Ectodermal cell (in vitro differentiated cells): ENCODE data around the gene POU2F3.
"Not testable (repeated sequence)": the region's sequence is repeated elsewhere in the genome, so short reads cannot be mapped to it uniquely, and the experiment has no call there.

ENCODE experiments used
- H3K27ac ChIP-seq: 2 replicates; pipeline ENCODE4 v1.7.0; 2013; ENCODE audit warnings: mild to moderate bottlenecking, low read depth, low read length; ENCODE audit not compliant: insufficient read depth, poor library complexity, severe bottlenecking
- H3K27me3 ChIP-seq: 2 replicates; pipeline ENCODE4 v1.7.0; 2013; ENCODE audit warnings: mild to moderate bottlenecking, low read length; ENCODE audit not compliant: insufficient read depth, control insufficient read depth, poor library complexity, severe bottlenecking
- H3K36me3 ChIP-seq: one replicate; pipeline ENCODE4 v1.7.0; 2013; ENCODE audit warnings: low read length; ENCODE audit not compliant: control insufficient read depth, insufficient read depth
- H3K4me1 ChIP-seq: one replicate; pipeline ENCODE4 v1.7.0; 2013; ENCODE audit warnings: low read length; ENCODE audit not compliant: control insufficient read depth, insufficient read depth
- H3K4me3 ChIP-seq: 2 replicates; pipeline ENCODE4 v1.7.0; 2013; ENCODE audit warnings: low read depth, low read length, control low read depth; ENCODE audit not compliant: insufficient read depth
- H3K9me3 ChIP-seq: 2 replicates; pipeline ENCODE4 v1.7.0; 2013; ENCODE audit warnings: mild to moderate bottlenecking, low read length, moderate library complexity; ENCODE audit not compliant: control insufficient read depth
- WGBS, 2 experiments: methylation state at CpG; one replicate each; pipeline ENCODE4 v1.1.7; 2013; ENCODE audit warnings: missing lambda C conversion rate in 2 of 2; 5-methylcytosine and 5-hydroxymethylcytosine counted together

Gene POU2F3

GRCh38 chr11:120249279-120250262, 9.6 kb downstream of the POU2F3 start:
- 88 to 93% methylated on average over 8 of the region's 8 CpGs for WGBS, 2 experiments
- H3K27me3 ChIP-seq, result peaks cover 5% of the 10 kb centered on the region

GRCh38 chr11:120253377-120253776, 13.4 kb downstream of the POU2F3 start:
- H3K36me3 ChIP-seq, H3K4me3 ChIP-seq, H3K9me3 ChIP-seq, H3K27ac ChIP-seq: not testable (repeated sequence)
- H3K4me1 ChIP-seq, result peaks cover 12% of the 10 kb centered on the region
- WGBS, 2 experiments, result 94 to 97% methylated on average over 13 of the region's 13 CpGs
- peaks cover 27% of the 10 kb centered on the region for H3K27me3 ChIP-seq

More at GRCh38 chr11:120249279-120250262, 9.6 kb downstream of the POU2F3 start:
- H3K4me1 ChIP-seq, result peaks cover 12% of the 10 kb centered on the region
- H3K27ac ChIP-seq, result no peak overlapping the region
- no peak overlapping the region for H3K4me3 ChIP-seq
- no peaks in the 10 kb centered on the region for H3K36me3 ChIP-seq
- H3K9me3 ChIP-seq, result no peaks in the 10 kb centered on the region

GRCh38 chr11:120254788-120255518, 15.0 kb downstream of the POU2F3 start:
- peaks cover 27% of the 10 kb centered on the region for H3K27me3 ChIP-seq
- peaks cover 7% of the 10 kb centered on the region for H3K4me1 ChIP-seq
- 14 to 16% methylated on average over 13 of the region's 13 CpGs for WGBS, 2 experiments
- no peak overlapping the region for H3K27ac ChIP-seq
- peak overlapping the region; percentile 1 for H3K4me3 ChIP-seq
- H3K36me3 ChIP-seq, result no peaks in the 10 kb centered on the region
- no peaks in the 10 kb centered on the region for H3K9me3 ChIP-seq

GRCh38 chr11:120255519-120255866, 15.6 kb downstream of the POU2F3 start:
- Histone ChIP-seq H3K36me3 (no peaks in the 10 kb centered on the region), H3K9me3 (no peaks in the 10 kb centered on the region), H3K4me3 (peak overlapping the region; percentile 1), H3K27ac (no peak overlapping the region), H3K4me1 (peaks cover 7% of the 10 kb centered on the region), H3K27me3 (peaks cover 27% of the 10 kb centered on the region)
- 16% methylated on average over 9 of the region's 9 CpGs for WGBS, 2 experiments

- H3K4me1 ChIP-seq, result peaks cover 7% of the 10 kb centered on the region
- WGBS, 2 experiments, result 87 to 90% methylated on average over 4 of the region's 4 CpGs
- no peaks in the 10 kb centered on the region for H3K9me3 ChIP-seq
- no peaks in the 10 kb centered on the region for H3K36me3 ChIP-seq
- H3K27me3 ChIP-seq, result peaks cover 27% of the 10 kb centered on the region
- H3K27ac ChIP-seq, result no peak overlapping the region
- no peak overlapping the region for H3K4me3 ChIP-seq
Observed at GRCh38 chr11:120256178-120256577, 16.2 kb downstream of the POU2F3 start.

GRCh38 chr11:120256779-120257178, 16.8 kb downstream of the POU2F3 start:
- H3K4me3 ChIP-seq, result no peak overlapping the region
- H3K9me3 ChIP-seq, result no peaks in the 10 kb centered on the region
- H3K36me3 ChIP-seq, result no peaks in the 10 kb centered on the region
- H3K27ac ChIP-seq, result no peak overlapping the region
- WGBS, 2 experiments, result 100% methylated on average over 1 to 2 of the region's 2 CpGs
- peaks cover 27% of the 10 kb centered on the region for H3K27me3 ChIP-seq
- H3K4me1 ChIP-seq, result peaks cover 7% of the 10 kb centered on the region

GRCh38 chr11:120257346-120257745, 17.4 kb downstream of the POU2F3 start:
- Histone ChIP-seq H3K27ac (no peak overlapping the region), H3K4me1 (peaks cover 7% of the 10 kb centered on the region), H3K27me3 (peaks cover 27% of the 10 kb centered on the region), H3K9me3 (no peaks in the 10 kb centered on the region), H3K4me3 (no peak overlapping the region), H3K36me3 (no peaks in the 10 kb centered on the region)
- 91 to 92% methylated on average over 9 of the region's 9 CpGs for WGBS, 2 experiments

GRCh38 chr11:120258661-120259060, 18.7 kb downstream of the POU2F3 start:
- WGBS, 2 experiments, result 92 to 95% methylated on average over 3 of the region's 3 CpGs
- H3K36me3 ChIP-seq, result no peaks in the 10 kb centered on the region
- peaks cover 7% of the 10 kb centered on the region for H3K4me1 ChIP-seq
- H3K27ac ChIP-seq, result no peak overlapping the region
- no peaks in the 10 kb centered on the region for H3K9me3 ChIP-seq
- no peak overlapping the region for H3K4me3 ChIP-seq
- H3K27me3 ChIP-seq, result peaks cover 27% of the 10 kb centered on the region

- Histone ChIP-seq H3K27me3 (peaks cover 26% of the 10 kb centered on the region), H3K4me3 (no peak overlapping the region), H3K36me3 (no peaks in the 10 kb centered on the region), H3K4me1 (peaks cover 7% of the 10 kb centered on the region), H3K9me3 (no peaks in the 10 kb centered on the region), H3K27ac (no peak overlapping the region)
- WGBS, 2 experiments, result 80 to 88% methylated on average over 3 of the region's 3 CpGs
Observed at GRCh38 chr11:120259241-120259640, 19.3 kb downstream of the POU2F3 start.

- H3K9me3 ChIP-seq, result no peaks in the 10 kb centered on the region
- peaks cover 17% of the 10 kb centered on the region for H3K27me3 ChIP-seq
- H3K4me3 ChIP-seq, result no peak overlapping the region
- H3K4me1 ChIP-seq, result peaks cover 7% of the 10 kb centered on the region
- no peaks in the 10 kb centered on the region for H3K36me3 ChIP-seq
- no peak overlapping the region for H3K27ac ChIP-seq
- 91 to 95% methylated on average over 7 of the region's 7 CpGs for WGBS, 2 experiments
Observed at GRCh38 chr11:120259988-120260565, 20.1 kb downstream of the POU2F3 start.
